ENCODE data around the gene ATG2B.

DNA sequence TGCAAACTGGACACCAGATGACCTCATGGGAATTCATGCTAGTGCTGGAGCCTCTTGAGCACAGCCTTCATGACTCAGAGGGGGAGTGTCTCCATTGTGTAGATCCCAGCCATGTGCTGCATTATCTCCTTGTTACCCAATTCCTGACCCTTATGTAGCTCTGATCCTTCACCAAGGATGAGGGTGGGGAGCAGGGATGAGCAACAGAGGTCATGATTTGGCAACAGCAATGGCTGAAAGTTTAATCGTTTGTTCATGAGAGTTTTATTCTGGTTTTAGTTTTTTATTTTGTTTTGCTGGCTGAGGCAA, 116.6 kb downstream of the ATG2B start:
- TF ChIP-seq TCF7 (IDR thresholded peaks at IDR 0.05; ENCODE audit: borderline replicate concordance) (no peak), CHD4 (IDR thresholded peaks at IDR 0.05; ENCODE audit: insufficient read depth, insufficient replicate concordance, low read depth, low read length, poor library complexity, severe bottlenecking) (no peak)
